ENCODE results near the gene CAMK2N2.

The CAMK2N2 gene

GRCh38 chr3:184261270-184261853 is at the start of gene CAMK2N2:
Gene CAMK2N2, minus strand, starts transcription at chr3:184261553. Its CDS starts 268 bp downstream, at chr3:184261285.
- DNase-seq = peak; percentile 40 to 49

DNA sequence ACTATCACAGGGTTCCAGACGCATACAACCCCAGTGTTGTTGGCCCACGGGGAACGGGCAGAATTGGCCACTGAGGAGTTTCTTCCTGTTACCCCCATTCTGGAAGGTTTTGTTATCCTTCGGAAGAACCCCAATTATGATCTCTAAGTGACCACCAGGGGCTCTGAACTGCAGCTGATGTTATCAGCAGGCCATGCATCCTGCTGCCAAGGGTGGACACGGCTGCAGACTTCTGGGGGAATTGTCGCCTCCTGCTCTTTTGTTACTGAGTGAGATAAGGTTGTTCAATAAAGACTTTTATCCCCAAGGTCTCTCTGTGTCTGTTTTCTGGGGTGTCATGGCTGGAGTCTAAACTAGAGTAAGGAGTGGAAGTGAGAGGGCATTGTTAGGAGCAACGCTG is 47.4 kb upstream of the CAMK2N2 start:
- no peak for DNase-seq

GRCh38 chr3:184307915-184308314 is 46.6 kb upstream of the CAMK2N2 start:
- no peak for DNase-seq

GRCh38 chr3:184306341-184306972 is 45.1 kb upstream of the CAMK2N2 start:
- DNase-seq = no peak

GRCh38 chr3:184305577-184305976 is 44.2 kb upstream of the CAMK2N2 start:
- no peak for DNase-seq

- DNase-seq = no peak
These were observed 39.0 kb upstream of the CAMK2N2 start for GRCh38 chr3:184300378-184300720.

DNA sequence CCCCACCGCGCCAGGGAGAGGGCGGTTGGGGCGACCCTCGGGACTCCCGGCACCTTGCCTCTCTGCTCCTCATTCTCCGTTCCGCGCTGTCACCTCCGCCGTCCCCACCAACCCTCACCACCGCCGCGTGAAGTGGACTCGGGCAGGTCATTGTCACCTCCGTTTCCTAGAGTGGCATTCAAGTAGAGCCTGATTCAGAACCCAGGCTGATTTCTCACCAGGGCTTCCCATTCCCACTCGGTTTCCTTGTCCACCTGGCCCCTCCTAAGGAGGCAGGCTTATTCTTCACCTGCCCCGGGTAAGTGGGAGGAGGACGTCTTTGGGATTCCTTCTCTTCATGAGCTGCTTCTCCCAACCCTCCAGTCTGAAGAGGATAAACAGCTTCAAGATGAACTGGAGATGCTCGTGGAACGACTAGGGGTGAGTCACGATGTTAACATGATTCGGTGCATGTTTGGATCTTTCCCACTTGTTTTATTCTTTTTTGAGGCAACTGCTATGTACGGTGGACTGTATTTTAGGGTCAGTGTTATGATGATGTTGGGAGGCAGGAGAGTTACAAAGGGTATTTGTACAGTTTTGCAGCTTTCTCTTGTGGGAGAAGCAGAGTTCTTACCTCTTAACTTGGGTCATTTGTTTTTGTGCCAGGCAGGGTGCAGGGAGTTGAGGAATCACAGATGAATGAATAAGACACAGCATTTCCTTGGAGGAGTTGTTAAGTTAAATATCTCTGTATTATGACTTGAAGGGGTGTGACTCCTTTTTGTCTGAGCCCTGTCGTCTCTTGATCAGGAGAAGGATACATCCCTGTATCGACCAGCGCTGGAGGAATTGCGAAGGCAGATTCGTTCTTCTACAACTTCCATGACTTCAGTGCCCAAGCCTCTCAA is 38.4 kb upstream of the CAMK2N2 start:
- DNase-seq = no peak

DNA sequence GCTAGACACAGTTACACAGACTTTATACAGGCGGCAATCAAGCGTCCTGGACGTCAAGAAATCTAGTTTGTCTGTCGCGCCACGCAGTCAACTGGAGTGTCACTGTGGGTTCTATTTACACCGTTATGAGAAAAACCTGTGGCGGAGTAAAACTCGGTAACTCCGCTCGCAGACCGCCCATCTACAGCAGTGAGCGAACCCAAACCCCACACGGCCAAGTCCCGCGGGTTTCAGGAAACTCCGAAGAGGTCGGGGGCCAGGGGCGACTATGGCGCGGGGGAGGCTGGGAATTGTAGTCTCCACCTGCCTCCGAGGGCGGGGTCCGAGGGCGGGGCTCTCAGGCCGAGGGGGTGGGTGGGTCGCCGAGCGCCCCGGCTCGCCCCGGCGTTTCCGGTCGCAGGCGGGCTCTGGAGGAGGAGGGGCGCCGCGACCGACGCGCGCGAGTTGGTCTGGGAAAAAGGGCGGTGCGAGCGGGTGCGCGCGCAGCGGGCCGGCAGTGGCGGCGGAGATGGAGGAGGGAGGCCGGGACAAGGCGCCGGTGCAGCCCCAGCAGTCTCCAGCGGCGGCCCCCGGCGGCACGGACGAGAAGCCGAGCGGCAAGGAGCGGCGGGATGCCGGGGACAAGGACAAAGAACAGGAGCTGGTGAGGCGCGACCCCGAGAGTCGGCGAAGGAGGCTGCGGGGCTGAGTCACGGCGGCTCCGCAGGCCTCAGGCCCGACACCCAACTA is 37.6 kb upstream of the CAMK2N2 start, which contains the start of gene PSMD2:
Gene PSMD2, plus strand, starts transcription at position 483 of the 729 bp plus-strand sequence. Its CDS starts 26 bp downstream, at position 509.
- DNase-seq = peak; percentile 97

- no peak for DNase-seq
These were observed 35.3 kb upstream of the CAMK2N2 start for GRCh38 chr3:184296616-184297015.

GRCh38 chr3:184295771-184296170 is 34.4 kb upstream of the CAMK2N2 start:
- no peak for DNase-seq

DNA sequence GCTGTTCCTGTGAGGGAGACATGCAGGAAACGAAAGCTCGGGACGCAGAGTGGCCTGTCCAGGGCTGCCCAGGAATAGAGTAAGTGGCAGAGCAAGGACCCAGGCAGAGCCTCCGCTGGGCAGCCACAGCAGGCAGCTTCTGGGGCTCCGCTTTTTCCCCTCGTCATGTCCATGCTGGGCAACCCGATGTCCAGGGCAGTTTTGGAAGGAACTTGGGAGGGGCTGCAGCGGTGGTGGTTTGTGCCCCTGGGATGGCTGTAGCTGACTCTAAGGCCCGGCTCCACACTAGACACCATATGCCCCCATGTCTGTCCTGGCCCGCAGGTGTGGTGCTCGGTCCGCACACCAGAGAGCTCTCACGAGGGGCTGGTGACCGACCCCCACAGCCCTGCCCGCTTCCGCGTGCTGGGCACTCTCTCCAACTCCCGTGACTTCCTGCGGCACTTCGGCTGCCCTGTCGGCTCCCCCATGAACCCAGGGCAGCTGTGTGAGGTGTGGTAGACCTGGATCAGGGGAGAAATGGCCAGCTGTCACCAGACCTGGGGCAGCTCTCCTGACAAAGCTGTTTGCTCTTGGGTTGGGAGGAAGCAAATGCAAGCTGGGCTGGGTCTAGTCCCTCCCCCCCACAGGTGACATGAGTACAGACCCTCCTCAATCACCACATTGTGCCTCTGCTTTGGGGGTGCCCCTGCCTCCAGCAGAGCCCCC is 30.5 kb upstream of the CAMK2N2 start:
- no peak for DNase-seq

DNA sequence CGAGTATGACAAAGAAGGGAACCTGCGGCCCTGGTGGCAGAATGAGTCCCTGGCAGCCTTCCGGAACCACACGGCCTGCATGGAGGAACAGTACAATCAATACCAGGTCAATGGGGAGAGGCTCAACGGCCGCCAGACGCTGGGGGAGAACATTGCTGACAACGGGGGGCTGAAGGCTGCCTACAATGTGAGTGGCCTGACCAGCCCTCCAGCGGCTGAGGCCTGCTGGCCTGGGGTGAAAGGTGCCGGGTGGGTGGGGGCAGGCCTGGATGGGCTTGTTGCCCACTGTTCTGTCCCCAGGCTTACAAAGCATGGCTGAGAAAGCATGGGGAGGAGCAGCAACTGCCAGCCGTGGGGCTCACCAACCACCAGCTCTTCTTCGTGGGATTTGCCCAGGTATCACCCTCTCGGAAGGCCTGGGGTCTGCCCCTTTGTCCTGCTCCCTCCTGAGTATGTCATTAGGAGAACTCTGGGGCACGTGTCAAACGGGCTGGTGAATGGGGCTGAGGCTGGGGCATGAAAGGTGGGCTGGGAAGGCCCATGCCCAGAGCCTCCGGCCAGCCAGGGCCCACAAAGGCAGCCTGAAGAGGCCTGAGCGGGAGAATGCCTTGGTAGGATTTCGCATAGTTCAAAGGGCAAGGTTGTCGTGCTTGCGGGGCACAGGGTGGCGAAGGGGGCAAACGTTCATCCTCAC is 29.8 kb upstream of the CAMK2N2 start:
- DNase-seq = no peak

GRCh38 chr3:184290331-184290730 is 29.0 kb upstream of the CAMK2N2 start:
- DNase-seq = no peak

DNA sequence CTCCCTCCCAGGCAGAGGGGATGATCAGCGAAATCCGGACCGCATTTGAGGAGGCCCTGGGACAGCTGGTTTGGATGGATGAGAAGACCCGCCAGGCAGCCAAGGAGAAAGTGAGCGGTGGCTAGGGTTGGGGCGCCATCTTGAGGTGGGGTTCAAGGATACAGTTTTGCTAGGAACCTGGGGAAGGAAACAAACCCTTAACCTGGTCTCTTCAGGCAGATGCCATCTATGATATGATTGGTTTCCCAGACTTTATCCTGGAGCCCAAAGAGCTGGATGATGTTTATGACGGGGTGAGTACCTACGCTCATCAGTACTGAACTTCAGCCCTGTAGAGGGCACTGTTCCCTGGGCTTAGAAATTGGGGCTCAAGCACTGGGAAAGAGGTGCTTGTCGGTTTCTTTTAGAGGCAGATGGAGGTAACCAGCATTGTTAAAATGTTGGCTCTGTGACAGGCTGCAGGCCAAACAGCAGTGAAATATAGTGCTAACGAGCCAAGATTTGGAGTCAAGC is 28.1 kb upstream of the CAMK2N2 start:
- DNase-seq = peak; percentile 66 to 69

DNA sequence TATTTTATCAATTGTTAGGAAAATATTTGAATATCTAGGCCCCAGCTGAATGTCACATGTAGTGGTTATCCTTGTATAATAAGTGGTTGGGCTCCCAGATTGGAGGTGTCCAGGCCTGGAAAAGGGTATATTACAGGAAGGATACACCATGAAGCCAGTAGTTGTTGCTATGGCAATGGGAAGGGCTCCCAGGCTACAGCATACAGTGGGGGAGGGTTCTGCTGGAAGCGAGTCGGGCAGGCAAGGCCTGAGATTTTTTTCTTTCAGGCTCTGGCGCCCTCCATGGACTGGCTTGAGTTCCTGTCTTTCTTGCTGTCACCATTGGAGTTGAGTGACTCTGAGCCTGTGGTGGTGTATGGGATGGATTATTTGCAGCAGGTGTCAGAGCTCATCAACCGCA is 23.3 kb upstream of the CAMK2N2 start:
- no peak for DNase-seq

DNA sequence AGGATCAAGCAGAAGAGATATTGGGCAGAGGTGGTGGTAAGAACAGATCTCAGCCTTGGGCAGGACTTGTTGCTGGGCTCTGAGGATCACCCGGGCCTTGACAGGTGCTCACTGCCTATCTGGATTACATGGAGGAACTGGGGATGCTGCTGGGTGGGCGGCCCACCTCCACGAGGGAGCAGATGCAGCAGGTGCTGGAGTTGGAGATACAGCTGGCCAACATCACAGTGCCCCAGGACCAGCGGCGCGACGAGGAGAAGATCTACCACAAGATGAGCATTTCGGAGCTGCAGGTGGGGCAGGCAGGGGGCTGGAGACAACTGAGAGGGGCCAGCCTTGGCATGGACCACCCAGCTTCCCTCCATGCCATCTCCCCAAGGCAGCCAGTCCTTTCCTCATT is 22.3 kb upstream of the CAMK2N2 start:
- no peak for DNase-seq

GRCh38 chr3:184282941-184283340 is 21.6 kb upstream of the CAMK2N2 start:
- DNase-seq = no peak

DNA sequence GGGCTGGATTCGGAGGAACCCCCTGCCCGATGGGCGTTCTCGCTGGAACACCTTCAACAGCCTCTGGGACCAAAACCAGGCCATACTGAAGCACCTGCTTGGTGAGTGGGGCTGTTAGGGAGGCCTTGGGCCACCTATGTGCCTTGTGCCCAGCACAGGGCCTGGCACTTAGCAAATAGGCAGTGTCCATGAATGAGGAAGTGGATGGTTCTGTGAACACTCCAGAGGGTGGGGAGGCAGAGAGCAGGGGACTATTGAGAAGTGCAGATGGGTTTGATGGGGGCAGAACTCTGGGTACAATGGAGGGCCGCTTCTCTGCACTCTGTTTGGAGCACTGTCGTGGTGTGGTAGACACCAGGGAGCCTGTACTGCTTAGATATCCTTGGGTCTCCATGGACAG is 16.0 kb upstream of the CAMK2N2 start:
- no peak for DNase-seq

GRCh38 chr3:184275961-184276910 is 14.9 kb upstream of the CAMK2N2 start, which contains the start of gene ECE2:
Gene ECE2, plus strand, starts transcription at chr3:184276022. Its CDS starts 132 bp downstream, at chr3:184276154.
- no peak for DNase-seq

DNA sequence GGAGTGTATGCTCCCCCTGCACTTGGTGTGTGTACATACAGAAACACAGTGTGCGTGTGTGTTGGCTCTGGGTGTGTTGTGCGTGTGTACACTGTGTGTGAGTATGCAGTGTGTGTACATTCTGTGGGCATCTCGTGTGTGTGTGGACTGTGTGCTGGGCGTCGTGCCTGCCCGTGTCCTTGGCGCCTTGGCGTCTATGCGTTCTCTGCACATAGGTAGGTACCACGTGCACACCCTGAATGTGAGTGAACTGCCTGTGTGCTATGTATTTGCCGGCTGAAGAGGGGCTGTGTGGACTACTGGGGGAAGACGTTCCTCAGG is 14.0 kb upstream of the CAMK2N2 start:
- DNase-seq = no peak

- DNase-seq = no peak
These were observed 10.9 kb upstream of the CAMK2N2 start for GRCh38 chr3:184272269-184272668.

Data from stimulated activated CD4-positive, alpha-beta T cell treated with anti-CD3 and anti-CD28 coated beads, Interleukin-2, amount 100 ng/mL, for 48 hours (primary cell).